H9 (cell line): ENCODE results near the gene PRR35. TPM values are rescaled to one million over a fixed set of nuclear protein-coding genes. Genes with fewer than 3 reads are reported as not detected.

Experiments
- DNase-seq: peaks from one replicate; pipeline ENCODE4 v3.0.0-alpha.2; 2017
- H2AFZ ChIP-seq: one replicate; pipeline ENCODE4 v1.6.1; 2013; ENCODE audit warnings: mild to moderate bottlenecking, low read length, control low read depth, moderate library complexity
- H2AK5ac ChIP-seq: 2 replicates; pipeline ENCODE4 v1.6.1; 2013; ENCODE audit warnings: low read length, control low read depth, mixed read lengths; ENCODE audit not compliant: insufficient read length
- H2BK120ac ChIP-seq: one replicate; pipeline ENCODE4 v1.6.1; 2013; ENCODE audit warnings: low read depth, mild to moderate bottlenecking, low read length, control low read depth, inconsistent platforms; ENCODE audit not compliant: poor library complexity, severe bottlenecking
- H2BK12ac ChIP-seq: 2 replicates; pipeline ENCODE4 v1.6.1; 2013; ENCODE audit warnings: low read length, control low read depth, mixed read lengths, low read depth; ENCODE audit not compliant: insufficient read length
- H2BK15ac ChIP-seq: 2 replicates; pipeline ENCODE4 v1.6.1; 2013; ENCODE audit warnings: low read depth, low read length, control low read depth
- H2BK20ac ChIP-seq: one replicate; pipeline ENCODE4 v1.6.1; 2013; ENCODE audit warnings: low read depth, mild to moderate bottlenecking, low read length, control low read depth, inconsistent platforms; ENCODE audit not compliant: poor library complexity, severe bottlenecking
- H2BK5ac ChIP-seq: 2 replicates; pipeline ENCODE4 v1.6.1; 2013; ENCODE audit warnings: low read length, control low read depth, mixed read lengths; ENCODE audit not compliant: insufficient read length
- H3K14ac ChIP-seq: 2 replicates; pipeline ENCODE4 v1.6.1; 2013; ENCODE audit warnings: low read length, control low read depth; ENCODE audit not compliant: insufficient read depth
- H3K18ac ChIP-seq: 2 replicates; pipeline ENCODE4 v1.6.1; 2013; ENCODE audit warnings: low read depth, mild to moderate bottlenecking, mixed read lengths, low read length, control low read depth; ENCODE audit not compliant: insufficient read length
- H3K23ac ChIP-seq: 2 replicates; pipeline ENCODE4 v1.6.1; 2013; ENCODE audit warnings: low read length, control low read depth, mixed read lengths, low read depth; ENCODE audit not compliant: insufficient read length
- H3K23me2 ChIP-seq: 2 replicates; pipeline ENCODE4 v1.6.1; 2013; ENCODE audit warnings: low read depth, mild to moderate bottlenecking, mixed read lengths, low read length, control low read depth; ENCODE audit not compliant: insufficient read length, poor library complexity, severe bottlenecking
- H3K27ac ChIP-seq: 2 replicates; pipeline ENCODE4 v1.5.1; 2013; ENCODE audit warnings: low read length, control low read depth, mixed read lengths, low read depth; ENCODE audit not compliant: insufficient read length
- H3K27me3 ChIP-seq: 2 replicates; pipeline ENCODE4 v1.6.1; 2013; ENCODE audit warnings: low read length, control low read depth, inconsistent platforms; ENCODE audit not compliant: insufficient read depth
- H3K4ac ChIP-seq: 2 replicates; pipeline ENCODE4 v1.6.1; 2013; ENCODE audit warnings: low read depth, mild to moderate bottlenecking, control low read depth, inconsistent platforms, low read length, moderate library complexity
- H3K4me1 ChIP-seq: 2 replicates; pipeline ENCODE4 v1.6.1; 2013; ENCODE audit warnings: low read length, control low read depth, inconsistent platforms; ENCODE audit not compliant: insufficient read depth
- H3K4me2 ChIP-seq: 2 replicates; pipeline ENCODE4 v1.6.1; 2013; ENCODE audit warnings: low read length, control low read depth, mixed read lengths; ENCODE audit not compliant: insufficient read length, insufficient read depth
- H3K56ac ChIP-seq: 2 replicates; pipeline ENCODE4 v1.6.1; 2013; ENCODE audit warnings: low read depth, mild to moderate bottlenecking, mixed read lengths, low read length, control low read depth; ENCODE audit not compliant: insufficient read length
- H3K79me1 ChIP-seq: 2 replicates; pipeline ENCODE4 v1.6.1; 2013; ENCODE audit warnings: low read depth, mild to moderate bottlenecking, moderate library complexity, low read length, control low read depth, inconsistent platforms; ENCODE audit not compliant: insufficient read depth, poor library complexity, severe bottlenecking
- H3K79me2 ChIP-seq: 2 replicates; pipeline ENCODE4 v1.6.1; 2013; ENCODE audit warnings: low read length, control low read depth, inconsistent platforms; ENCODE audit not compliant: insufficient read depth
- H3K9ac ChIP-seq: 2 replicates; pipeline ENCODE4 v1.6.1; 2013; ENCODE audit warnings: low read length, control low read depth, mixed read lengths; ENCODE audit not compliant: insufficient read length; ENCODE audit errors: extremely low read depth
- H3K9me3 ChIP-seq: one replicate; pipeline ENCODE4 v1.6.1; 2013; ENCODE audit warnings: low read depth, low read length, inconsistent platforms; ENCODE audit not compliant: control insufficient read depth
- H3T11ph ChIP-seq: one replicate; pipeline ENCODE4 v1.6.1; 2013; ENCODE audit warnings: mild to moderate bottlenecking, low read length, control low read depth, inconsistent platforms
- H4K20me1 ChIP-seq: one replicate; pipeline ENCODE4 v1.6.1; 2013; ENCODE audit not compliant: control insufficient read depth, insufficient read length, insufficient read depth
- H4K5ac ChIP-seq: 2 replicates; pipeline ENCODE4 v1.6.1; 2013; ENCODE audit warnings: low read depth, mild to moderate bottlenecking, mixed read lengths, low read length, control low read depth; ENCODE audit not compliant: insufficient read length
- H4K8ac ChIP-seq: replicated peaks from 2 replicates; pipeline ENCODE4 v1.6.1; 2013; ENCODE audit warnings: low read length, control low read depth, mixed read lengths, low read depth; ENCODE audit not compliant: insufficient read length
- H4K91ac ChIP-seq: 2 replicates; pipeline ENCODE4 v1.6.1; 2013; ENCODE audit warnings: low read depth, mild to moderate bottlenecking, moderate library complexity, mixed read lengths, low read length, control low read depth; ENCODE audit not compliant: insufficient read length
- H3K27ac Mint-ChIP-seq, 3 experiments: 2 replicates in 2 of 3; 3 replicates in 1 of 3; pipeline ENCODE4 v1.8.0; 2020 to 2021; ENCODE audit warnings: mixed read lengths in 3 of 3, mild to moderate bottlenecking in 1 of 3, moderate library complexity in 1 of 3
- H3K27me3 Mint-ChIP-seq: 2 replicates; pipeline ENCODE4 v1.8.0; 2021; ENCODE audit warnings: low read depth, mild to moderate bottlenecking, moderate library complexity, mixed read lengths
- H3K36me3 Mint-ChIP-seq, 3 experiments: 2 replicates in 2 of 3; 3 replicates in 1 of 3; pipeline ENCODE4 v1.8.0; 2020 to 2021; ENCODE audit warnings: low read depth in 3 of 3, mixed read lengths in 3 of 3; ENCODE audit not compliant: insufficient read depth in 1 of 3
- H3K4me1 Mint-ChIP-seq, 2 experiments: 2 replicates each; pipeline ENCODE4 v1.8.0; 2020; ENCODE audit warnings: mixed read lengths in 2 of 2
- H3K4me3 Mint-ChIP-seq, 2 experiments: 2 replicates in 1 of 2; 3 replicates in 1 of 2; pipeline ENCODE4 v1.8.0; 2020 to 2021; ENCODE audit warnings: mild to moderate bottlenecking in 2 of 2, mixed read lengths in 2 of 2, moderate library complexity in 1 of 2
- H3K9me3 Mint-ChIP-seq, 2 experiments: 2 replicates in 1 of 2; 3 replicates in 1 of 2; pipeline ENCODE4 v1.8.0; 2020; ENCODE audit warnings: mild to moderate bottlenecking in 2 of 2, mixed read lengths in 2 of 2, moderate library complexity in 1 of 2
- CTCF ChIP-seq: fragments of 200-600 bp; sonication (generic); conservative IDR thresholded peaks from 3 replicates; pipeline ENCODE4 v1.8.0; 2021; ENCODE audit warnings: antibody characterized with exemption, mild to moderate bottlenecking
- WGBS: extraction: QIAGEN DNeasy Blood & Tissue Kit; methylation state at CpG from one replicate; pipeline ENCODE4 v1.1.7; 2013; ENCODE audit warnings: missing lambda C conversion rate, low lambda C conversion rate, mixed read lengths; ENCODE audit not compliant: insufficient read length; ENCODE audit errors: extremely low coverage; 5-methylcytosine and 5-hydroxymethylcytosine counted together
- total RNA-seq: library from RNA; stranded (reverse); gene quantifications from 2 replicates; pipeline ENCODE4 v1.2.1, GENCODE V29; 2021

PRR35 gene
- total RNA-seq, 1 experiment from 2014 or later, result 0.33 TPM

- WGBS, result no CpG with 5 or more reads among the region's 54 CpGs
- DNase-seq, result no peak
These were observed 5.4 kb upstream of the PRR35 start for GRCh38 chr16:554640-555365.

More at GRCh38 chr16:554640-555365, 5.4 kb upstream of the PRR35 start:
- no peak overlapping the region for H4K91ac ChIP-seq
- no peak overlapping the region for H2BK15ac ChIP-seq
- H4K5ac ChIP-seq, result no peak overlapping the region
- no peak overlapping the region for H2AK5ac ChIP-seq
- no peak overlapping the region for H2BK120ac ChIP-seq
- no peak overlapping the region for H3K27ac ChIP-seq
- H3K79me2 ChIP-seq, result no peaks in the 10 kb centered on the region
- no peaks in the 10 kb centered on the region for H3K4me1 ChIP-seq
- no peak overlapping the region for H3K56ac ChIP-seq
- Mint-ChIP-seq H3K27me3 (peaks cover 21% of the 10 kb centered on the region), H3K4me3 (no peak overlapping the region), H3K4me1 (no peaks in the 10 kb centered on the region), H3K9me3 (no peaks in the 10 kb centered on the region), H3K36me3 (peaks cover 0 to 6% (median 2%) of the 10 kb centered on the region in 3 experiments; a peak in 3 of 7 replicates), H3K27ac (no peak overlapping the region)
- H2BK5ac ChIP-seq, result no peak overlapping the region
- no peak overlapping the region for H3K4ac ChIP-seq
- no peak overlapping the region for H2AFZ ChIP-seq
- H3K9ac ChIP-seq, result no peak overlapping the region
- no peaks in the 10 kb centered on the region for H3K79me1 ChIP-seq
- H3K23ac ChIP-seq, result no peak overlapping the region
- no peak for TF ChIP-seq CTCF
- H2BK20ac ChIP-seq, result no peak overlapping the region
- H3K14ac ChIP-seq, result no peak overlapping the region
- H4K20me1 ChIP-seq, result no peaks in the 10 kb centered on the region
- H4K8ac ChIP-seq, result no peak overlapping the region
- H3K4me2 ChIP-seq, result no peak overlapping the region
- H3K27me3 ChIP-seq, result peaks cover 2% of the 10 kb centered on the region; the same call in 1 of the 2 replicates
- no peak overlapping the region for H2BK12ac ChIP-seq
- no peak overlapping the region for H3T11ph ChIP-seq
- no peaks in the 10 kb centered on the region for H3K23me2 ChIP-seq
- H3K9me3 ChIP-seq, result no peaks in the 10 kb centered on the region
- H3K18ac ChIP-seq, result no peak overlapping the region
